Activated CD4-positive, alpha-beta T cell treated with anti-CD3 and anti-CD28 coated beads, Interleukin-2, amount 50 U/mL, for 48 hours (primary cell): Measurements from ENCODE around the gene DGKG.

Experiments
- DNase-seq, 2 experiments: peaks; one replicate each; pipeline ENCODE4 v3.0.0-alpha.2; 2020

Gene DGKG

GRCh38 chr3:186102687-186103086 is 259.3 kb downstream of the DGKG start:
- DNase-seq = no peak

GRCh38 chr3:186100398-186100797 is 261.6 kb downstream of the DGKG start:
- no peak for DNase-seq

- no peak for DNase-seq
These were observed 262.9 kb downstream of the DGKG start for GRCh38 chr3:186099178-186099577.

- no peak for DNase-seq
These were observed 263.3 kb downstream of the DGKG start for GRCh38 chr3:186098740-186099139.

- no peak for DNase-seq
These were observed 264.2 kb downstream of the DGKG start for GRCh38 chr3:186097663-186098451.

GRCh38 chr3:186097317-186097662 is 264.7 kb downstream of the DGKG start:
- DNase-seq = no peak
